Stomach smooth muscle (tissue), 2 donors: ENCODE data around the gene CCDC154.

Source experiments
- H3K27ac ChIP-seq: one replicate; pipeline ENCODE4 v1.7.0; 2013; ENCODE audit warnings: mild to moderate bottlenecking, low read length, inconsistent platforms
- H3K27me3 ChIP-seq, 2 donors: one replicate each; pipeline ENCODE4 v1.7.0; 2013; ENCODE audit warnings: low read length in 2 of 2; ENCODE audit not compliant: insufficient read depth in 2 of 2, control insufficient read depth in 1 of 2
- H3K36me3 ChIP-seq, 2 donors: one replicate each; pipeline ENCODE4 v1.7.0; 2013; ENCODE audit warnings: low read length in 2 of 2; ENCODE audit not compliant: control insufficient read depth in 2 of 2, insufficient read depth in 2 of 2
- H3K4me1 ChIP-seq: one replicate; pipeline ENCODE4 v1.7.0; 2013; ENCODE audit warnings: low read length; ENCODE audit not compliant: control insufficient read depth, insufficient read depth
- H3K4me3 ChIP-seq, 2 donors: one replicate each; pipeline ENCODE4 v1.7.0; 2013; ENCODE audit warnings: low read length in 2 of 2
- H3K9ac ChIP-seq, 2 donors: one replicate each; pipeline ENCODE4 v1.7.0; 2013; ENCODE audit warnings: low read length in 2 of 2, mild to moderate bottlenecking in 1 of 2
- H3K9me3 ChIP-seq, 2 donors: one replicate each; pipeline ENCODE4 v1.7.0; 2013; ENCODE audit warnings: low read length in 2 of 2; ENCODE audit not compliant: control insufficient read depth in 2 of 2
- donor health status: healthy.
- donor health status: Pancreatic carcinoma.

CCDC154 gene

DNA sequence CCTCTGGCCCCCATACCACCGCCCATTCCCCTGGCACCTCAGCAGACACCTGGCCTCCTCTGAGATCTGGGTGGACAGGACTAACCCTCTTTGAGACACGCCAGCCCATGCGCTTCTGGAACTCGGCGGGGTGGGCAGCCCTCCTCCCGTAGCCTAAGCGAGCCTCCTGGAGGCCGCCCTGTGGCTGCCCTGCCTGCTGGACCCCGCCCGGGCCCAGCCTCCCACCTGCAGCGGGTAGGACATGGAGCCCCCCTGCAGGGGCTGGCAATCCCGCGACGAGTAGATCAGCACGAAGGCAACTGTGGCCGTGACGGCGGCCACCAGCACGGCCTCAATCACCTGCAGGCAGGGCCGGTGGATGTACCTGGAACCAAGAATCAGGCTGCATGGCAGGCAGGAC lies 8.2 kb upstream of the CCDC154 start:
- Histone ChIP-seq H3K36me3 (peaks cover 28 to 41% of the 10 kb centered on the region in 2 donors), H3K27ac (no peak overlapping the region), H3K9me3 (no peaks in the 10 kb centered on the region), H3K9ac (no peak overlapping the region), H3K27me3 (no peaks in the 10 kb centered on the region), H3K4me3 (no peak overlapping the region), H3K4me1 (no peaks in the 10 kb centered on the region)

DNA sequence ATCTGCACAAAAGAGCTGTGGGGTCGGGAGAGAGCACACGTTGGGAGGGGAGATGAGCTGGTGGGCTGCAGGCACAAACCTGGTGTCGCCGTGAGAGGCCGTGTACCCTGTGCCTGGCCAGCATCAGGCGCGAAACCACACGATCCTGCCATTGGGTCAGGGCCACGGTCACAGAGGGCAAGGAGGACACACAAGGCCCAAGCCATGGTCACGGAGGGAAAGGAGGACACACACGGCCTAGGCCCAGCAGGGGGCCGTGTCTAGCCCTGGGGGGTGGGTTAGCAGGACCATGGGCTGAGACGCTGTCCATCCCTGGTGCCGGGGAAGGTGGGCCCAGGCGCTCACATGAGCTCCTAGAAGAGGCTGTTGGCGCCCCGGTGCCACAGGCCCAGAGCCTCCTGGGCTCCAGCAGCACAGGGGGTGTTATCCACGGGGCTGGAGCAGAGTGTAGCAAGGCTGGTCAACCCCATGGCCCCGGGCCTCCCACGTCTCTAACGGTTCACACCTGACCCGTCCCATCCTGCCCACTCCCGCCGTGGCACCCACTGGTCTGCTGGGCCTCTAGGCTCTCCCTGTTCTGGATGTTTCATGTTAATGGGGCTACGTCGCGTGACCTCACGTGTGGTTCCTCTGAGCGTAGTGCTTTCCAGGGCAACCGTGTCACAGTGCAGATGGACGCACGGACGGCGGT lies 7.5 kb upstream of the CCDC154 start:
- Histone ChIP-seq H3K9me3 (no peaks in the 10 kb centered on the region), H3K27ac (no peak overlapping the region), H3K4me3 (no peak overlapping the region), H3K36me3 (peaks cover 22 to 39% of the 10 kb centered on the region in 2 donors), H3K27me3 (no peaks in the 10 kb centered on the region), H3K9ac (no peak overlapping the region), H3K4me1 (no peaks in the 10 kb centered on the region)

DNA sequence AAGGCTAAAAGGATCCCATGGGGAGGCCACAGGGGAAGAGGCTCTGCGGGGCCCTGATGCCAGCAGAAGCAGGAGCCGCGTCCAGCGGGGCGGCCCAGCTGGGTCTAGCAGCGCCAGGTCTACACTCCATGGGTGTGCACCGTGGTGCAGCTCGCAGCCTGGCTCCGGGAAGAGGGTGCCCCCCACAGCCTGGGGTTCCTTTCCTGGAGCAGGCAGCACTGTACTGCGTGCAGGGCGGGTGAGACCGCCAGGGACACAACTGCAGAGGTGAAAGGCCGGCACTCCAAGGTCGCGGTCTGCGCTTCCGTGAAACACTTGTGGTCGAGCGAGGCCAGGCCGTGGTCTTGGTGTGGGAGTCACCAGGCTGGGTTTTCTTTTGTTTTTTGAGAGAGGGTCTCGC lies 6.5 kb upstream of the CCDC154 start:
- Histone ChIP-seq H3K27me3 (no peaks in the 10 kb centered on the region), H3K9me3 (no peaks in the 10 kb centered on the region), H3K27ac (no peak overlapping the region), H3K9ac (no peak overlapping the region), H3K4me1 (no peaks in the 10 kb centered on the region), H3K36me3 (peaks cover 16 to 37% of the 10 kb centered on the region in 2 donors), H3K4me3 (no peak overlapping the region)

GRCh38 chr16:1450218-1450617 lies 5.9 kb upstream of the CCDC154 start:
- Histone ChIP-seq H3K9ac (no peak overlapping the region), H3K27me3 (no peaks in the 10 kb centered on the region), H3K9me3 (no peaks in the 10 kb centered on the region), H3K4me3 (no peak overlapping the region), H3K36me3 (peaks cover 16 to 38% of the 10 kb centered on the region in 2 donors), H3K4me1 (no peaks in the 10 kb centered on the region), H3K27ac (no peak overlapping the region)

GRCh38 chr16:1449201-1449788 lies 4.9 kb upstream of the CCDC154 start:
- Histone ChIP-seq H3K36me3 (peaks cover 16 to 32% of the 10 kb centered on the region in 2 donors), H3K9me3 (no peaks in the 10 kb centered on the region), H3K4me3 (no peak overlapping the region), H3K27ac (no peak overlapping the region), H3K4me1 (no peaks in the 10 kb centered on the region), H3K27me3 (no peaks in the 10 kb centered on the region), H3K9ac (no peak overlapping the region)

DNA sequence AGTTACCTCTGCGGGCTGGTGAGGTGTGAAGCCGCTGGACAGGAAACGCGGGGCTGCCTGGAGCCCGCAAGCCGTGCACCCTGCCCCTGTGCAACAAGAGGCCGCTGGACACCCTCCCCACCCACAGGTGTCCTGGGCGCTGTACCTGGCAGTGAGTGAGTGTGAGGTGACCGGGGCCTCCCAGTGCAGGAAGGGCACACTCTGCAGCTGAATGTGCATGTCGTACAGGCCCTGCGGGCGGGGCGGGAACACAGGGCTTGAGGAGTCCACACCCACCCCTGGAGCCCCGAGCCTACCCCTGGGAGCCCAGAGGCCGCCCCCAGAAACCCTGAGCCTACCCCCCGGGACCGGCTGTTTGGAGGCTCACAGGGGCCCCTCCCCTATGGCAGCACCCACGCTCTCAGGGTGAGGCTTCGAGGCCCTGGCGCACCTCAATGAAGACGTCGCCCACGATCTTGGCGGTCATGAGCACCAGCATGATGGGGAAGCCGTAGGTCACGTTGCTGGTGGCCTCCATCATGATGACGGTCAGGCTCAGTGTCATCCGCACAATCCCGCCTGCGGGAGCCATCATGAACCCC lies 4.3 kb upstream of the CCDC154 start:
- no peak overlapping the region for H3K27ac ChIP-seq
- no peak overlapping the region for H3K4me3 ChIP-seq
- H3K4me1 ChIP-seq = no peaks in the 10 kb centered on the region
- H3K27me3 ChIP-seq = no peaks in the 10 kb centered on the region
- H3K9ac ChIP-seq = no peak overlapping the region
- peaks cover 13 to 31% of the 10 kb centered on the region in 2 donors for H3K36me3 ChIP-seq
- H3K9me3 ChIP-seq = no peaks in the 10 kb centered on the region

- Histone ChIP-seq H3K9me3 (no peaks in the 10 kb centered on the region), H3K4me1 (no peaks in the 10 kb centered on the region), H3K9ac (no peak overlapping the region), H3K27ac (no peak overlapping the region), H3K36me3 (peaks cover 11 to 29% of the 10 kb centered on the region in 2 donors), H3K4me3 (no peak overlapping the region), H3K27me3 (no peaks in the 10 kb centered on the region)
These were observed 3.6 kb upstream of the CCDC154 start for GRCh38 chr16:1447965-1448364.

DNA sequence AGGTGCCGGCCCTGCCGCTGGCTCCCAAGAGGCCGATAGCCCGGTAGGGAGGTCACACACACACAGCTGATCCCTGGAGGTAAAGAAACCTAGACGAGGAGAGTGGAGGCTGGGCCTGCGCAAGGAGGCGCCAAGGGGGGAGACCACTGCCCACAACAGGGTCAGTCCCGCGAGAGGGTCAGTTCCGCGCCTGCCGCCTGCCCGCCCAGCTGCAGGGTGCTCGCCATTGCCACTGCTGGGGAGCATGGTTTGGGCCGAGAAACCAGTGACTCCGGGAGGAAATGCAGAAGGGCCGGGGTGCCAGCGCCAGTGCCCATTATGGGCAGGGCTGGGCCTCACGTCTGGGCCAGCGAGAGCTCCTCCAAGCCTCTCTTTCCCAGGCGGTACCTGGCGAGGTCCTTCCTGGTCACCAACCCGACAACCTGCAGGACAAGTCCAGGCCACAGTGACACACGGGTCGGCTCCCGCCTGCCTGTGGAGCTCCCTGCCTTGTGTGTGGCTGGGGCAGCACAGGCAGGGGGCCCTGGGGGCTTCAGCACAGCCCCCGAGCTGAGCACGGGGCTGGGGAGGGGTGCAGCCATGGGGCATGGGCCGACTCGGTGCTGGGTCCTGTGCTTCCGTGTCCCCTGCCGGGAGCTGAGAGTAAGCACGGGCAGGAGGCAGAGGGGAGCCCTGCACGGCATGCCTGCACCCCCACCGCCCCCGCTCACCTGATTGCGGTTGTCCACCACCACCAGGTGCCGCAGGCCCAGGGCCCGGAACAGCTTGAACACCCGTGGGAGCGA lies 2.1 kb upstream of the CCDC154 start:
- H3K9ac ChIP-seq = no peak overlapping the region
- no peak overlapping the region for H3K27ac ChIP-seq
- peaks cover 5 to 18% of the 10 kb centered on the region in 2 donors for H3K36me3 ChIP-seq

DNA sequence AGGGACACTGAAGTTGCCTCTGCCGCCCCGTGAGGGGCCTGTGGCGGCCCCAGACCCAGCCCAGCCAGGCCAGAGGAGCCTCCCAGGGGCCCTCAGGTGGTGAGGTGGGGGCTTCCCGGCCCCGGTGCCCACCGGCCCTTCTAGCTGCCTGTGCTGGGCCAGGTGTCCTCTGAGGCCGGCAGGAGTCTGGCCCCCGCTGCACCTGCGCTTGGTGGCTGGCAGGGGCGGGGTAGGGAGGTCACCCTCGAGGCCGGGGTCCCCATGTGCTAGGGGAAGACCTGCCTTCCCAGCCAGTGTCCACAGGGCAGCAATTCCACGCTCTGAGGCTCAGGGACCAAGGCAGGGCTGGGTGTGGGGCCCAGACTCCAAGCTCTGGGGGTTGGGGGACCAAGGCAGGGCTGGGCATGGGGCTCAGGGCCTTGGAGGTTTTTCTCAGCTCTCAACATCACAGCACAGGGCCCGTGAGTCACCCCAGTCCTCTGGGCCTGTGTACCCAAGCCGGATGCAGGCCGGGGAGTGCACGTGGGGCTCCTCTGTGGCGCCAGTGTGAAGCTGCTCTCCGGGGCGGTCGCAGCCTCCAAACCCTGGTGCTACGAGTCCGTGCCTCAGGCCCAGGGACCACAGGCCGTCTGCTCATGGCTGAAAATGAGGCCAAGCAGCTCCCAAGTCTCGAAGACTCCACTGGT lies 1.3 kb upstream of the CCDC154 start:
- Histone ChIP-seq H3K9ac (no peak overlapping the region), H3K9me3 (no peaks in the 10 kb centered on the region), H3K27ac (no peak overlapping the region), H3K27me3 (no peaks in the 10 kb centered on the region), H3K4me3 (no peak overlapping the region), H3K4me1 (no peaks in the 10 kb centered on the region), H3K36me3 (peaks cover 5 to 11% of the 10 kb centered on the region in 2 donors)

More for the DNA sequence above, 2.1 kb upstream of the CCDC154 start:
- Histone ChIP-seq H3K27me3 (no peaks in the 10 kb centered on the region), H3K4me3 (no peak overlapping the region), H3K9me3 (no peaks in the 10 kb centered on the region), H3K4me1 (no peaks in the 10 kb centered on the region)

GRCh38 chr16:1444730-1445517 lies 568 bp upstream of the CCDC154 start:
- H3K36me3 ChIP-seq = peaks cover 5 to 10% of the 10 kb centered on the region in 2 donors
- H3K4me1 ChIP-seq = no peaks in the 10 kb centered on the region
- H3K27me3 ChIP-seq = no peaks in the 10 kb centered on the region
- no peaks in the 10 kb centered on the region for H3K9me3 ChIP-seq
- H3K4me3 ChIP-seq = no peak overlapping the region
- H3K9ac ChIP-seq = no peak overlapping the region
- H3K27ac ChIP-seq = no peak overlapping the region
